WTC11 (cell line): ENCODE measurements around the gene OOSP1.

ENCODE experiments used
- CREM ChIP-seq: sonication (generic); formaldehyde crosslinking; IDR thresholded peaks from 2 replicates; pipeline ENCODE4 v1.8.1; 2022; ENCODE audit warnings: mild to moderate bottlenecking, missing genetic modification reagents, moderate library complexity
- IRF2 ChIP-seq: sonication (generic); formaldehyde crosslinking; IDR thresholded peaks from 2 replicates; pipeline ENCODE4 v1.8.0; 2022; ENCODE audit warnings: low read depth, missing genetic modification reagents, borderline replicate concordance
- JUN ChIP-seq: sonication (generic); formaldehyde crosslinking; IDR thresholded peaks from 2 replicates; pipeline ENCODE4 v1.8.0; 2023; ENCODE audit warnings: mild to moderate bottlenecking, missing genetic modification reagents
- MYBL2 ChIP-seq: sonication (generic); formaldehyde crosslinking; IDR thresholded peaks from 2 replicates; pipeline ENCODE4 v1.8.1; 2023; ENCODE audit warnings: mild to moderate bottlenecking, moderate library complexity, missing genetic modification reagents
- ZNF138 ChIP-seq: sonication (generic); formaldehyde crosslinking; conservative IDR thresholded peaks from 2 replicates; pipeline ENCODE4 v1.8.1; 2022; ENCODE audit warnings: mild to moderate bottlenecking, moderate library complexity, missing genetic modification reagents
- TF ChIP-seq, protein P1 (sequence below): sonication (generic); formaldehyde crosslinking; IDR thresholded peaks from 2 replicates; pipeline ENCODE4 v1.8.0; 2023; ENCODE audit warnings: missing genetic modification reagents, mild to moderate bottlenecking, borderline replicate concordance
- TF ChIP-seq, protein P2 (sequence below): sonication (generic); formaldehyde crosslinking; IDR thresholded peaks from 2 replicates; pipeline ENCODE4 v1.8.1; 2023; ENCODE audit warnings: mild to moderate bottlenecking, missing genetic modification reagents
- TF ChIP-seq, protein P3 (sequence below): sonication (generic); formaldehyde crosslinking; IDR thresholded peaks from 2 replicates; pipeline ENCODE4 v1.8.1; 2023; ENCODE audit warnings: mild to moderate bottlenecking, missing genetic modification reagents, moderate library complexity
- TF ChIP-seq, protein P4 (sequence below): fragments of 200-600 bp; IDR thresholded peaks from 2 replicates; pipeline ENCODE4 v1.8.0; 2022; ENCODE audit warnings: antibody characterized with exemption
- TF ChIP-seq, protein P5 (sequence below): sonication (generic); formaldehyde crosslinking; IDR thresholded peaks from 2 replicates; pipeline ENCODE4 v1.8.0; 2022; ENCODE audit warnings: mild to moderate bottlenecking, missing genetic modification reagents
- TF ChIP-seq, protein P6 (sequence below): sonication (generic); formaldehyde crosslinking; IDR thresholded peaks from 2 replicates; pipeline ENCODE4 v1.8.1; 2022; ENCODE audit warnings: mild to moderate bottlenecking, moderate library complexity, missing genetic modification reagents
- TF ChIP-seq, protein P7 (sequence below): sonication (generic); formaldehyde crosslinking; conservative IDR thresholded peaks from 2 replicates; pipeline ENCODE4 v1.8.1; 2023; ENCODE audit warnings: mild to moderate bottlenecking, low read depth, missing genetic modification reagents, moderate library complexity
- TF ChIP-seq, protein P8 (sequence below): sonication (generic); formaldehyde crosslinking; IDR thresholded peaks from 2 replicates; pipeline ENCODE4 v1.8.0; 2022; ENCODE audit warnings: mild to moderate bottlenecking, missing genetic modification reagents

DNA sequence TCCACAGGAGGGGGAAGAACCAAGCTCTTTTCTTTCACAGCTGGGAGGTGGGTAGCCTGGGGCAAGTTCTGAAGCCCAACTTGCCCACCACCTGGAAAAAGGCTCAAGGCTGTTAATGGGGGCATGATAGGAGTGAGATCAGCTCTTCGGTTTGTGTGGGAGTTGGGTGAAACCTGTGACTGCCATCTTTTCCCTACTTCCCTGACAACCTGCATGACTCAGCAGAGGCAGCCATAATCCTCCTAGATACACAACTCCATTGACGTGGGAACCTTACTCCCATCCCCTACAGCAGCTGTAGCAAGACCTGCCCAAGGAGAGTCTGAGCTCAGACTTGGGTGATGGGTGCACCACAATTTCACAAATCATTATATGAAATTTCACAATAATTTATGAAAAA is 65.5 kb downstream of the OOSP1 start:
- TF ChIP-seq CREM (CRISPR knock-in tag) (no peak), JUN (CRISPR knock-in tag) (no peak), MYBL2 (no peak), ZNF138 (CRISPR knock-in tag) (no peak), IRF2 (CRISPR knock-in tag) (no peak)
- TF ChIP-seq, protein P1, sequence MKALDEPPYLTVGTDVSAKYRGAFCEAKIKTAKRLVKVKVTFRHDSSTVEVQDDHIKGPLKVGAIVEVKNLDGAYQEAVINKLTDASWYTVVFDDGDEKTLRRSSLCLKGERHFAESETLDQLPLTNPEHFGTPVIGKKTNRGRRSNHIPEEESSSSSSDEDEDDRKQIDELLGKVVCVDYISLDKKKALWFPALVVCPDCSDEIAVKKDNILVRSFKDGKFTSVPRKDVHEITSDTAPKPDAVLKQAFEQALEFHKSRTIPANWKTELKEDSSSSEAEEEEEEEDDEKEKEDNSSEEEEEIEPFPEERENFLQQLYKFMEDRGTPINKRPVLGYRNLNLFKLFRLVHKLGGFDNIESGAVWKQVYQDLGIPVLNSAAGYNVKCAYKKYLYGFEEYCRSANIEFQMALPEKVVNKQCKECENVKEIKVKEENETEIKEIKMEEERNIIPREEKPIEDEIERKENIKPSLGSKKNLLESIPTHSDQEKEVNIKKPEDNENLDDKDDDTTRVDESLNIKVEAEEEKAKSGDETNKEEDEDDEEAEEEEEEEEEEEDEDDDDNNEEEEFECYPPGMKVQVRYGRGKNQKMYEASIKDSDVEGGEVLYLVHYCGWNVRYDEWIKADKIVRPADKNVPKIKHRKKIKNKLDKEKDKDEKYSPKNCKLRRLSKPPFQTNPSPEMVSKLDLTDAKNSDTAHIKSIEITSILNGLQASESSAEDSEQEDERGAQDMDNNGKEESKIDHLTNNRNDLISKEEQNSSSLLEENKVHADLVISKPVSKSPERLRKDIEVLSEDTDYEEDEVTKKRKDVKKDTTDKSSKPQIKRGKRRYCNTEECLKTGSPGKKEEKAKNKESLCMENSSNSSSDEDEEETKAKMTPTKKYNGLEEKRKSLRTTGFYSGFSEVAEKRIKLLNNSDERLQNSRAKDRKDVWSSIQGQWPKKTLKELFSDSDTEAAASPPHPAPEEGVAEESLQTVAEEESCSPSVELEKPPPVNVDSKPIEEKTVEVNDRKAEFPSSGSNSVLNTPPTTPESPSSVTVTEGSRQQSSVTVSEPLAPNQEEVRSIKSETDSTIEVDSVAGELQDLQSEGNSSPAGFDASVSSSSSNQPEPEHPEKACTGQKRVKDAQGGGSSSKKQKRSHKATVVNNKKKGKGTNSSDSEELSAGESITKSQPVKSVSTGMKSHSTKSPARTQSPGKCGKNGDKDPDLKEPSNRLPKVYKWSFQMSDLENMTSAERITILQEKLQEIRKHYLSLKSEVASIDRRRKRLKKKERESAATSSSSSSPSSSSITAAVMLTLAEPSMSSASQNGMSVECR (CRISPR knock-in tag), result no peak
- TF ChIP-seq, protein P2, sequence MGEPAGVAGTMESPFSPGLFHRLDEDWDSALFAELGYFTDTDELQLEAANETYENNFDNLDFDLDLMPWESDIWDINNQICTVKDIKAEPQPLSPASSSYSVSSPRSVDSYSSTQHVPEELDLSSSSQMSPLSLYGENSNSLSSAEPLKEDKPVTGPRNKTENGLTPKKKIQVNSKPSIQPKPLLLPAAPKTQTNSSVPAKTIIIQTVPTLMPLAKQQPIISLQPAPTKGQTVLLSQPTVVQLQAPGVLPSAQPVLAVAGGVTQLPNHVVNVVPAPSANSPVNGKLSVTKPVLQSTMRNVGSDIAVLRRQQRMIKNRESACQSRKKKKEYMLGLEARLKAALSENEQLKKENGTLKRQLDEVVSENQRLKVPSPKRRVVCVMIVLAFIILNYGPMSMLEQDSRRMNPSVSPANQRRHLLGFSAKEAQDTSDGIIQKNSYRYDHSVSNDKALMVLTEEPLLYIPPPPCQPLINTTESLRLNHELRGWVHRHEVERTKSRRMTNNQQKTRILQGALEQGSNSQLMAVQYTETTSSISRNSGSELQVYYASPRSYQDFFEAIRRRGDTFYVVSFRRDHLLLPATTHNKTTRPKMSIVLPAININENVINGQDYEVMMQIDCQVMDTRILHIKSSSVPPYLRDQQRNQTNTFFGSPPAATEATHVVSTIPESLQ (CRISPR knock-in tag), result no peak
- TF ChIP-seq, protein P3, sequence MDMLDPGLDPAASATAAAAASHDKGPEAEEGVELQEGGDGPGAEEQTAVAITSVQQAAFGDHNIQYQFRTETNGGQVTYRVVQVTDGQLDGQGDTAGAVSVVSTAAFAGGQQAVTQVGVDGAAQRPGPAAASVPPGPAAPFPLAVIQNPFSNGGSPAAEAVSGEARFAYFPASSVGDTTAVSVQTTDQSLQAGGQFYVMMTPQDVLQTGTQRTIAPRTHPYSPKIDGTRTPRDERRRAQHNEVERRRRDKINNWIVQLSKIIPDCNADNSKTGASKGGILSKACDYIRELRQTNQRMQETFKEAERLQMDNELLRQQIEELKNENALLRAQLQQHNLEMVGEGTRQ (CRISPR knock-in tag), result no peak
- TF ChIP-seq, protein P4, sequence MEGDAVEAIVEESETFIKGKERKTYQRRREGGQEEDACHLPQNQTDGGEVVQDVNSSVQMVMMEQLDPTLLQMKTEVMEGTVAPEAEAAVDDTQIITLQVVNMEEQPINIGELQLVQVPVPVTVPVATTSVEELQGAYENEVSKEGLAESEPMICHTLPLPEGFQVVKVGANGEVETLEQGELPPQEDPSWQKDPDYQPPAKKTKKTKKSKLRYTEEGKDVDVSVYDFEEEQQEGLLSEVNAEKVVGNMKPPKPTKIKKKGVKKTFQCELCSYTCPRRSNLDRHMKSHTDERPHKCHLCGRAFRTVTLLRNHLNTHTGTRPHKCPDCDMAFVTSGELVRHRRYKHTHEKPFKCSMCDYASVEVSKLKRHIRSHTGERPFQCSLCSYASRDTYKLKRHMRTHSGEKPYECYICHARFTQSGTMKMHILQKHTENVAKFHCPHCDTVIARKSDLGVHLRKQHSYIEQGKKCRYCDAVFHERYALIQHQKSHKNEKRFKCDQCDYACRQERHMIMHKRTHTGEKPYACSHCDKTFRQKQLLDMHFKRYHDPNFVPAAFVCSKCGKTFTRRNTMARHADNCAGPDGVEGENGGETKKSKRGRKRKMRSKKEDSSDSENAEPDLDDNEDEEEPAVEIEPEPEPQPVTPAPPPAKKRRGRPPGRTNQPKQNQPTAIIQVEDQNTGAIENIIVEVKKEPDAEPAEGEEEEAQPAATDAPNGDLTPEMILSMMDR, result no peak
- TF ChIP-seq, protein P5, sequence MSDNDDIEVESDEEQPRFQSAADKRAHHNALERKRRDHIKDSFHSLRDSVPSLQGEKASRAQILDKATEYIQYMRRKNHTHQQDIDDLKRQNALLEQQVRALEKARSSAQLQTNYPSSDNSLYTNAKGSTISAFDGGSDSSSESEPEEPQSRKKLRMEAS (CRISPR knock-in tag), result no peak
- TF ChIP-seq, protein P6, sequence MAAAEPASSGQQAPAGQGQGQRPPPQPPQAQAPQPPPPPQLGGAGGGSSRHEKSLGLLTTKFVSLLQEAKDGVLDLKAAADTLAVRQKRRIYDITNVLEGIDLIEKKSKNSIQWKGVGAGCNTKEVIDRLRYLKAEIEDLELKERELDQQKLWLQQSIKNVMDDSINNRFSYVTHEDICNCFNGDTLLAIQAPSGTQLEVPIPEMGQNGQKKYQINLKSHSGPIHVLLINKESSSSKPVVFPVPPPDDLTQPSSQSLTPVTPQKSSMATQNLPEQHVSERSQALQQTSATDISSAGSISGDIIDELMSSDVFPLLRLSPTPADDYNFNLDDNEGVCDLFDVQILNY (CRISPR knock-in tag), result no peak
- TF ChIP-seq, protein P7, sequence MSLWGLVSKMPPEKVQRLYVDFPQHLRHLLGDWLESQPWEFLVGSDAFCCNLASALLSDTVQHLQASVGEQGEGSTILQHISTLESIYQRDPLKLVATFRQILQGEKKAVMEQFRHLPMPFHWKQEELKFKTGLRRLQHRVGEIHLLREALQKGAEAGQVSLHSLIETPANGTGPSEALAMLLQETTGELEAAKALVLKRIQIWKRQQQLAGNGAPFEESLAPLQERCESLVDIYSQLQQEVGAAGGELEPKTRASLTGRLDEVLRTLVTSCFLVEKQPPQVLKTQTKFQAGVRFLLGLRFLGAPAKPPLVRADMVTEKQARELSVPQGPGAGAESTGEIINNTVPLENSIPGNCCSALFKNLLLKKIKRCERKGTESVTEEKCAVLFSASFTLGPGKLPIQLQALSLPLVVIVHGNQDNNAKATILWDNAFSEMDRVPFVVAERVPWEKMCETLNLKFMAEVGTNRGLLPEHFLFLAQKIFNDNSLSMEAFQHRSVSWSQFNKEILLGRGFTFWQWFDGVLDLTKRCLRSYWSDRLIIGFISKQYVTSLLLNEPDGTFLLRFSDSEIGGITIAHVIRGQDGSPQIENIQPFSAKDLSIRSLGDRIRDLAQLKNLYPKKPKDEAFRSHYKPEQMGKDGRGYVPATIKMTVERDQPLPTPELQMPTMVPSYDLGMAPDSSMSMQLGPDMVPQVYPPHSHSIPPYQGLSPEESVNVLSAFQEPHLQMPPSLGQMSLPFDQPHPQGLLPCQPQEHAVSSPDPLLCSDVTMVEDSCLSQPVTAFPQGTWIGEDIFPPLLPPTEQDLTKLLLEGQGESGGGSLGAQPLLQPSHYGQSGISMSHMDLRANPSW (CRISPR knock-in tag), result no peak
- TF ChIP-seq, protein P8, sequence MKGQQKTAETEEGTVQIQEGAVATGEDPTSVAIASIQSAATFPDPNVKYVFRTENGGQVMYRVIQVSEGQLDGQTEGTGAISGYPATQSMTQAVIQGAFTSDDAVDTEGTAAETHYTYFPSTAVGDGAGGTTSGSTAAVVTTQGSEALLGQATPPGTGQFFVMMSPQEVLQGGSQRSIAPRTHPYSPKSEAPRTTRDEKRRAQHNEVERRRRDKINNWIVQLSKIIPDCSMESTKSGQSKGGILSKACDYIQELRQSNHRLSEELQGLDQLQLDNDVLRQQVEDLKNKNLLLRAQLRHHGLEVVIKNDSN (CRISPR knock-in tag), result no peak
